ENCODE measurements around the gene FKBP6. TPM values are rescaled to one million over a fixed set of nuclear protein-coding genes. Genes with fewer than 3 reads are reported as not detected.
"Not testable (repeated sequence)": the region's sequence is repeated elsewhere in the genome, so short reads cannot be mapped to it uniquely, and the experiment has no call there.

The FKBP6 gene
- not detected for total RNA-seq

DNA sequence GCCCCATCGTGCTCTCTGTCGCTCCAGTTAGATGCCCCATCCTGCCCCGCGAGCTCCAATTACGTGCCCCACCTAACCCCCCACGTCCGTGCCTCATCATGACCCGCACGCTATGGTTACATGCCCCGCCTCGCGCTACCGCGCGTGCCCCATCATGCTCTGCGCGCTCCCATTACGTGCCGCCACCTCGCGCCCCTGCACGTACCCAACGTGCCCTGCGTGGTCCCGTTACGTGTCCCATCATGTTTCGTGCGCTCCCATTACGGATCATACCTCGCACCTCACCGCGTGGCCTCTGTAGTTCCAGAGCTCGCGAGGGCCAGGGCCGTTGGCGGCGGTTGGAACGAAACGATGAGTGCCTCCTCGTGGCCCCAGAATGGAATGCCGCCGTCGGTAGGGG lies at the start of gene FKBP6, which contains the start of gene TRIM50:
Gene FKBP6, plus strand, starts transcription at position 240 of the 400 bp plus-strand sequence. CDS start 268 bp downstream, outside the sequence.
Gene TRIM50, minus strand, starts transcription at position 161 of the 400 bp plus-strand sequence. CDS start 3,295 bp downstream, outside the sequence.
- H3K4me1 ChIP-seq (ENCODE audit: insufficient read depth, low read length), result peaks cover 13% of the 10 kb centered on the region
- H3K9me3 ChIP-seq (ENCODE audit: low read depth, low read length); H3K27me3 ChIP-seq (ENCODE audit: insufficient read depth, low read length); H3K4me3 ChIP-seq (ENCODE audit: low read length): not testable (repeated sequence)

DNA sequence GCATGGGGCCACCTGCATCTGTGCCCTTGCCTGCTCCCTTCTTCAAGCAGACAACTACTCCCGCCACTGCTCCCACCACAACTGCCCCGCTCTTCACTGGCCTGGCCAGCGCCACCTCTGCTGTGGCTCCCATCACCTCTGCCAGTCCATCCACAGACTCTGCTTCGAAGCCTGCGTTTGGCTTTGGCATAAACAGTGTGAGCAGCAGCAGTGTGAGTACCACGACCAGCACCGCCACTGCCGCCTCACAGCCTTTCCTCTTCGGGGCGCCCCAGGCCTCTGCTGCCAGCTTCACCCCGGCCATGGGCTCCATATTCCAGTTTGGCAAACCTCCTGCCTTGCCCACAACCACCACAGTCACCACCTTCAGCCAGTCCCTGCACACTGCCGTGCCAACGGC lies 30.7 kb upstream of the FKBP6 start:
- not testable (repeated sequence) for H3K4me3 ChIP-seq (ENCODE audit: low read length); H3K4me1 ChIP-seq (ENCODE audit: insufficient read depth, low read length); H3K9me3 ChIP-seq (ENCODE audit: low read depth, low read length); H3K27me3 ChIP-seq (ENCODE audit: insufficient read depth, low read length)

DNA sequence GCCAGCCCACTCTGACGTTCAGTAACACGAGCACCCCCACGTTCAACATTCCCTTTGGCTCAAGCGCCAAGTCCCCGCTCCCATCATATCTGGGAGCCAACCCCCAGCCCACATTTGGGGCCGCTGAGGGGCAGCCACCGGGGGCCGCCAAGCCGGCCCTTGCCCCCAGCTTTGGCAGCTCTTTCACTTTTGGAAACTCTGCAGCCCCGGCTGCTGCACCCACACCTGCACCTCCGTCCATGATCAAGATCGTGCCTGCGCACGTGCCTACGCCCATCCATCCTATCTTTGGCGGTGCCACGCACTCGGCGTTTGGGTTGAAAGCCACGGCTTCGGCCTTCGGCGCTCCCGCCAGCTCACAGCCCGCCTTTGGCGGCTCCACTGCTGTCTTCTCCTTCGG lies 30.3 kb upstream of the FKBP6 start:
- H3K27me3 ChIP-seq (ENCODE audit: insufficient read depth, low read length); H3K4me3 ChIP-seq (ENCODE audit: low read length); H3K4me1 ChIP-seq (ENCODE audit: insufficient read depth, low read length); H3K9me3 ChIP-seq (ENCODE audit: low read depth, low read length): not testable (repeated sequence)

- H3K4me3 ChIP-seq (ENCODE audit: low read length); H3K9me3 ChIP-seq (ENCODE audit: low read depth, low read length); H3K4me1 ChIP-seq (ENCODE audit: insufficient read depth, low read length); H3K27me3 ChIP-seq (ENCODE audit: insufficient read depth, low read length): not testable (repeated sequence)
These were observed 28.1 kb upstream of the FKBP6 start for GRCh38 chr7:73299812-73300211.

DNA sequence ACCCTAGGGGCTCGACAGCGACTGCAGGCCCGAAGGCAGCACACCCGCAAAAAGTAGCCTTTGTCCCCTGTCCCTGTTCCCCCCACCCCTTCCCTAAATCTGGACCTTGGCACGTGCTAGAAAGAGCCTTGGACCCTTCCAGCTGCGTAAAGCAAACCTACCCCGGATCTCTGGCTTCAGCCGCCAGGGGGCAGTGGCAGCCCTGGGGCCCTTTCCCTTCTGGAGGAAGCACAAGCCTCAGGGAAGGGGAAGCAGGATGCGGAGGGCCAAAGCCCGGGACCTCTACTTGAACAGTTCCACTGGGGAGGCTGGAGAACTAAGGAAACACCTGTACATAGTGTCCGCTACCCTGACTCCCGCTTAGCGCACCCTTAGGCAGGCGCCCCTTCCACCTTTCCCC lies 26.9 kb upstream of the FKBP6 start:
- not testable (repeated sequence) for H3K9me3 ChIP-seq (ENCODE audit: low read depth, low read length); H3K27me3 ChIP-seq (ENCODE audit: insufficient read depth, low read length); H3K4me1 ChIP-seq (ENCODE audit: insufficient read depth, low read length)

GRCh38 chr7:73302846-73303245 lies 25.1 kb upstream of the FKBP6 start:
- peaks cover 22% of the 10 kb centered on the region for H3K4me1 ChIP-seq (ENCODE audit: insufficient read depth, low read length)
- not testable (repeated sequence) for H3K9me3 ChIP-seq (ENCODE audit: low read depth, low read length); H3K4me3 ChIP-seq (ENCODE audit: low read length); H3K27me3 ChIP-seq (ENCODE audit: insufficient read depth, low read length)

More for the DNA sequence above, 26.9 kb upstream of the FKBP6 start:
- not testable (repeated sequence) for H3K4me3 ChIP-seq (ENCODE audit: low read length)

GRCh38 chr7:73303546-73303945 lies 24.4 kb upstream of the FKBP6 start:
- no peaks in the 10 kb centered on the region for H3K9me3 ChIP-seq (ENCODE audit: low read depth, low read length)
- H3K27me3 ChIP-seq (ENCODE audit: insufficient read depth, low read length), result no peaks in the 10 kb centered on the region
- no peak overlapping the region for H3K4me3 ChIP-seq (ENCODE audit: low read length)
- peaks cover 26% of the 10 kb centered on the region for H3K4me1 ChIP-seq (ENCODE audit: insufficient read depth, low read length)

GRCh38 chr7:73304071-73304470 lies 23.9 kb upstream of the FKBP6 start:
- Histone ChIP-seq H3K4me3 (ENCODE audit: low read length) (no peak overlapping the region), H3K27me3 (ENCODE audit: insufficient read depth, low read length) (no peaks in the 10 kb centered on the region), H3K4me1 (ENCODE audit: insufficient read depth, low read length) (peaks cover 28% of the 10 kb centered on the region), H3K9me3 (ENCODE audit: low read depth, low read length) (no peaks in the 10 kb centered on the region)

- not testable (repeated sequence) for H3K27me3 ChIP-seq (ENCODE audit: insufficient read depth, low read length); H3K4me3 ChIP-seq (ENCODE audit: low read length); H3K9me3 ChIP-seq (ENCODE audit: low read depth, low read length)
- peaks cover 32% of the 10 kb centered on the region for H3K4me1 ChIP-seq (ENCODE audit: insufficient read depth, low read length)
These were observed 23.2 kb upstream of the FKBP6 start for GRCh38 chr7:73304612-73305387.

GRCh38 chr7:73307436-73307835 lies 20.5 kb upstream of the FKBP6 start:
- peaks cover 32% of the 10 kb centered on the region for H3K4me1 ChIP-seq (ENCODE audit: insufficient read depth, low read length)
- H3K4me3 ChIP-seq (ENCODE audit: low read length), result no peak overlapping the region
- H3K27me3 ChIP-seq (ENCODE audit: insufficient read depth, low read length), result no peaks in the 10 kb centered on the region
- H3K9me3 ChIP-seq (ENCODE audit: low read depth, low read length), result no peaks in the 10 kb centered on the region

- peak overlapping the region; percentile 66 for H3K4me3 ChIP-seq (ENCODE audit: low read length)
- no peaks in the 10 kb centered on the region for H3K27me3 ChIP-seq (ENCODE audit: insufficient read depth, low read length)
- H3K4me1 ChIP-seq (ENCODE audit: insufficient read depth, low read length), result peaks cover 32% of the 10 kb centered on the region
- H3K9me3 ChIP-seq (ENCODE audit: low read depth, low read length), result no peaks in the 10 kb centered on the region
These were observed 19.8 kb upstream of the FKBP6 start for GRCh38 chr7:73308074-73308664.

DNA sequence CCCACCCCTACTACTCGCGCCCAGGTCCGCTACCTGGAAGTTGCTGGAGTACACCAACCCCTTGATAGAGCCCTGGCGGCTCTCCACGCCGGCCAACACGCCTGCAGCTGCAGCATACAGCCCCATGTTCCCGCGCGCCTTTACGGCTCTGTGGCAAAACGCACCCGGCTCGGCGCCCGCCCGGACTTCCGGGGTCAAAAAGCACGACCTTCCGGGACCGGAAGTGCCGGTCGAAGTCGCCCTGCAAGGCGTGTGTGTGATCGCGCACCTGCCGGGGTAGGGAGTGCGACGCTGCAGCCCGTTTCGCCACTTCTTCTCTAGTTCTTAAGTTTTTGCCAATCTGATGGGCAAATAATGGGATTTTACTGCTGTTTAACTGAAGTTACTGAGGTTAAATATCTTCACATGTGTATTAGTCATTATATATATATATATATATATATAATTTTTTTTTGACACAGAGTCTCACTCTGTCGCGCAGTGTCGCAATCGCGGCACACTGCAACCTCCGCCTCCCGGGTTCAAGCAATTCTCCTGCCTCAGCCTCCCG lies 19.2 kb upstream of the FKBP6 start, which contains the start of gene NSUN5:
Gene NSUN5, minus strand, starts transcription at position 162 of the 550 bp plus-strand sequence. Its CDS starts 36 bp downstream, at position 126.
- Histone ChIP-seq H3K27me3 (ENCODE audit: insufficient read depth, low read length) (no peaks in the 10 kb centered on the region), H3K4me3 (ENCODE audit: low read length) (peak within 1 kb of the TSS; percentile 66), H3K4me1 (ENCODE audit: insufficient read depth, low read length) (peaks cover 32% of the 10 kb centered on the region), H3K9me3 (ENCODE audit: low read depth, low read length) (no peaks in the 10 kb centered on the region)

- peaks cover 25% of the 10 kb centered on the region for H3K4me1 ChIP-seq (ENCODE audit: insufficient read depth, low read length)
- H3K27me3 ChIP-seq (ENCODE audit: insufficient read depth, low read length); H3K9me3 ChIP-seq (ENCODE audit: low read depth, low read length); H3K4me3 ChIP-seq (ENCODE audit: low read length): not testable (repeated sequence)
These were observed 16.5 kb upstream of the FKBP6 start for GRCh38 chr7:73311421-73311820.

DNA sequence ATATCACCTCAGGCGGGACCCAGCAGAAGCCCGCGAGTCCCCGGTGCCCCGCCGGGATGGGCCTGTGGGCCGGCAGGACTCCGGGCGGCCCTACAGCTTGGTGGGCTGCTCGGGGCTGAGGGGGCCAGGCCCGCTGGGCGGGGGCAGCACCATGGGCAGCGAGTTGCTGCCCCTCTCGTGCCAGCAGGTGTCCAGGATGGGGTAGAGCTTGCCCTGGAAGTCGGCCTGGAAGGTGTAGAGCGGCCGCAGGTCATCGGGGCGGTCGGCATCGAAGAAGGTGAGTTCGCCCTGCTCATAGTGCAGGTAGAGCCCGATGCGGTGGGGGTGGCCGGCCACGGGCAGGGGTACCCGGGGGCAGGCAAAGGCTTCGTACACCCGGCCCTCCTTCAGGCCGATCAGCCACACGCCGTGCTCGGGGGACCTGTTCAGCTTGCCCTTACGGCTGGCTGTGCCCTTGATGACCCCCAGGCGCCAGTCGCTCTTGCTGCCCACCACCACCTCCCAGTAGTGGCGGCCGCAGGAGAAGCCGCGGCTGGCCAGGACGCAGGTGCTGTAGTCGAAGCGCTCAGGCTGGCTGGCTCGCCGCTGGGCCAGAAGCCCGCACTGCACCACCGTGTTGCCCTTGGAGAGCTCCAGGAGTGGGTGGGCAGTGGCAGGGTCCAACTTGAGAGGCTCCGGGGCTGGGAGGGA lies 15.0 kb upstream of the FKBP6 start:
- H3K4me1 ChIP-seq (ENCODE audit: insufficient read depth, low read length), result peaks cover 9% of the 10 kb centered on the region
- no peaks in the 10 kb centered on the region for H3K27me3 ChIP-seq (ENCODE audit: insufficient read depth, low read length)
- no peaks in the 10 kb centered on the region for H3K9me3 ChIP-seq (ENCODE audit: low read depth, low read length)
- H3K4me3 ChIP-seq (ENCODE audit: low read length), result no peak overlapping the region

DNA sequence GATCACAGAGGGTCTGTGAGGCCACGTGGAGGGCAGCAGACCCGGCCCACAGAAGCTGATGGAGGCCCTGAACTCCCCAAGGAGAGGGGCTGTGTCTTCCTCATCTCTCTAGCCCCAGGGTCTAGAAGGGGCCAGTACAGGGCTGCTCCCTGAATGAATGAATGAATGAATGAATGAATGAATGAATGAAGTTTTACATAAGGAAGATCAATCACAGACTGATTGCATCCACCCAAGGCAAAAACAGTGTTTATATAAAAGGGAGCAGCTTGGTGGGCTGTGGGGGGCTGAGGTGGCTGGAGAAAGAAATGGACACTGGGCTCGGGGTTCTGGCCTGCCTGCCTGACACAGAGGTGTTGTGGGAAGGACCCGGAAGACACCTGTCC lies 14.4 kb upstream of the FKBP6 start:
- Histone ChIP-seq H3K9me3 (ENCODE audit: low read depth, low read length) (no peaks in the 10 kb centered on the region), H3K4me3 (ENCODE audit: low read length) (no peak overlapping the region), H3K4me1 (ENCODE audit: insufficient read depth, low read length) (peaks cover 6% of the 10 kb centered on the region), H3K27me3 (ENCODE audit: insufficient read depth, low read length) (no peaks in the 10 kb centered on the region)
